Psoas muscle (tissue), 8 donors: ENCODE data around the gene ADAMTS2. TPM values are rescaled to one million over a fixed set of nuclear protein-coding genes. Genes with fewer than 3 reads are reported as not detected.
"Not testable (repeated sequence)": the region's sequence is repeated elsewhere in the genome, so short reads cannot be mapped to it uniquely, and the experiment has no call there.

Experiments
- ATAC-seq, 4 donors: fragments of 200-7000 bp; cut with Tn5 transposase; one replicate each; pipeline ENCODE4 v1.9.1; 2020; ENCODE audit warnings: moderate library complexity in 3 of 4, mild to moderate bottlenecking in 2 of 4
- DNase-seq, 2 donors: peaks; one replicate each; pipeline ENCODE4 v3.0.0-alpha.2; 2020
- H3K27ac ChIP-seq: fragments of 200-600 bp; one replicate; pipeline ENCODE4 v1.8.0; 2022
- H3K27me3 ChIP-seq, 3 donors: fragments of 200-600 bp in 1 of 3; one replicate each; pipeline versions ENCODE4 v1.6.1 to v1.8.0; 2013 to 2022; ENCODE audit warnings: low read length in 2 of 3, mild to moderate bottlenecking in 2 of 3, moderate library complexity in 1 of 3; ENCODE audit not compliant: insufficient read depth in 3 of 3
- H3K36me3 ChIP-seq, 2 donors: fragments of 200-600 bp in 1 of 2; one replicate each; pipeline versions ENCODE4 v1.6.1 to v1.8.0; 2013 to 2022; ENCODE audit warnings: low read depth in 1 of 2, mild to moderate bottlenecking in 1 of 2, moderate library complexity in 1 of 2; ENCODE audit not compliant: insufficient read depth in 1 of 2
- H3K4me1 ChIP-seq: fragments of 200-600 bp; one replicate; pipeline ENCODE4 v1.8.0; 2022
- H3K4me3 ChIP-seq: fragments of 200-600 bp; one replicate; pipeline ENCODE4 v1.8.0; 2022; ENCODE audit warnings: mild to moderate bottlenecking
- H3K9me3 ChIP-seq: fragments of 200-600 bp; one replicate; pipeline ENCODE4 v1.8.0; 2022
- CTCF ChIP-seq: fragments of 200-600 bp; IDR thresholded peaks from one replicate; pipeline ENCODE4 v1.8.0; 2022; ENCODE audit warnings: antibody characterized with exemption
- WGBS, 3 donors: extraction: QIAGEN DNeasy Blood & Tissue Kit; methylation state at CpG; one replicate each; pipeline versions ENCODE4 v1.1.6 to v1.1.7; 2013; 5-methylcytosine and 5-hydroxymethylcytosine counted together
- intact Hi-C, 2 donors: fragments of 100-400 bp; cut with DNase I; formaldehyde crosslinking; loops; one replicate each; pipeline versions ENCODE4 v1.11.0 to v1.14.2; 2022
- polyA plus RNA-seq, 3 donors: library from polyadenylated mRNA; stranded (reverse); fragments of 200-250 nt; gene quantifications; one replicate each; pipeline ENCODE4 v1.2.3, GENCODE V29; 2013
- total RNA-seq, 4 donors: library from RNA; stranded (reverse); fragmentation: NEBNext Ultra II Directional in 2 of 4; extraction: Animal tissue kit (Norgen Biotek cat#: 25700) in 2 of 4; gene quantifications; one replicate each; pipeline versions ENCODE4 v1.2.1 to v1.2.4, GENCODE V29; 2021 to 2023
- donor health status: healthy with polysubstance abuse.
- donor health status: DM: no; HTN: no; CAD: no; lungs with moderate emphysema.
- donor health status: Bipolar disorder and iron deficiency.
- donor health status: healthy.
- donor health status: DM: yes; HTN: yes; CAD: no.
- donor health status: DM: no; HTN: no; CAD: no.
- donor health status: DM: no; HTN: no; CAD: no.
- donor health status: DM: yes; HTN: yes; CAD: no.

The ADAMTS2 gene
- total and polyA plus RNA-seq, 7 donors: 0.83 to 3.7 (median 2.0) TPM

GRCh38 chr5:179112469-179113142, 232.7 kb downstream of the ADAMTS2 start:
- Histone ChIP-seq H3K36me3 (no peaks in the 10 kb centered on the region), H3K4me1 (no peaks in the 10 kb centered on the region), H3K27ac (no peak overlapping the region), H3K9me3 (peaks cover 41% of the 10 kb centered on the region), H3K4me3 (no peak overlapping the region), H3K27me3 (no peaks in the 10 kb centered on the region)
- TF ChIP-seq CTCF: no peak
- DNase-seq (no peak), ATAC-seq (no peak)
- 89 to 91% (median 90%) methylated on average over 12 of the region's 12 CpGs for WGBS, 3 donors
- intact Hi-C loops: no loop called here

GRCh38 chr5:179111267-179112207, 233.7 kb downstream of the ADAMTS2 start:
- 86 to 88% (median 86%) methylated on average over 21 of the region's 21 CpGs for WGBS, 3 donors
- no peak for TF ChIP-seq CTCF

GRCh38 chr5:179110528-179110927, 234.7 kb downstream of the ADAMTS2 start:
- ATAC-seq (no peak), DNase-seq (no peak)
- TF ChIP-seq CTCF: no peak
- no peaks in the 10 kb centered on the region for H3K27me3 ChIP-seq
- peaks cover 49% of the 10 kb centered on the region for H3K9me3 ChIP-seq
- H3K27ac ChIP-seq: no peak overlapping the region
- 86 to 88% (median 86%) methylated on average over 9 of the region's 9 CpGs for WGBS, 3 donors
- no peaks in the 10 kb centered on the region for H3K36me3 ChIP-seq
- H3K4me3 ChIP-seq: no peak overlapping the region
- H3K4me1 ChIP-seq: no peaks in the 10 kb centered on the region
- intact Hi-C loops: no loop called here

More at GRCh38 chr5:179111267-179112207, 233.7 kb downstream of the ADAMTS2 start:
- intact Hi-C loops: no loop called here
- no peak for DNase-seq
- Histone ChIP-seq H3K4me1 (no peaks in the 10 kb centered on the region), H3K36me3 (no peaks in the 10 kb centered on the region), H3K4me3 (no peak overlapping the region), H3K9me3 (peaks cover 49% of the 10 kb centered on the region), H3K27me3 (no peaks in the 10 kb centered on the region), H3K27ac (no peak overlapping the region)
- ATAC-seq: no peak

GRCh38 chr5:179101282-179101681, 244.0 kb downstream of the ADAMTS2 start:
- H3K27ac ChIP-seq, DNase-seq, H3K36me3 ChIP-seq, intact Hi-C loops, H3K4me3 ChIP-seq, ATAC-seq, H3K27me3 ChIP-seq, H3K4me1 ChIP-seq: not testable (repeated sequence)
- WGBS, 3 donors: 90 to 96% (median 92%) methylated on average over 15 to 17 of the region's 17 CpGs
- peaks cover 39% of the 10 kb centered on the region for H3K9me3 ChIP-seq

GRCh38 chr5:179089502-179089901, 255.8 kb downstream of the ADAMTS2 start:
- ATAC-seq (no peak), DNase-seq (no peak)
- H3K4me1 ChIP-seq: no peaks in the 10 kb centered on the region
- no peaks in the 10 kb centered on the region for H3K27me3 ChIP-seq
- H3K9me3 ChIP-seq: peaks cover 96% of the 10 kb centered on the region
- no peak overlapping the region for H3K4me3 ChIP-seq
- intact Hi-C loops: no loop called here
- WGBS, 3 donors: 80 to 92% (median 87%) methylated on average over 2 of the region's 2 CpGs
- no peaks in the 10 kb centered on the region for H3K36me3 ChIP-seq
- H3K27ac ChIP-seq: no peak overlapping the region
- TF ChIP-seq CTCF: no peak
